ENCODE results near the gene PLOD1.

DNA sequence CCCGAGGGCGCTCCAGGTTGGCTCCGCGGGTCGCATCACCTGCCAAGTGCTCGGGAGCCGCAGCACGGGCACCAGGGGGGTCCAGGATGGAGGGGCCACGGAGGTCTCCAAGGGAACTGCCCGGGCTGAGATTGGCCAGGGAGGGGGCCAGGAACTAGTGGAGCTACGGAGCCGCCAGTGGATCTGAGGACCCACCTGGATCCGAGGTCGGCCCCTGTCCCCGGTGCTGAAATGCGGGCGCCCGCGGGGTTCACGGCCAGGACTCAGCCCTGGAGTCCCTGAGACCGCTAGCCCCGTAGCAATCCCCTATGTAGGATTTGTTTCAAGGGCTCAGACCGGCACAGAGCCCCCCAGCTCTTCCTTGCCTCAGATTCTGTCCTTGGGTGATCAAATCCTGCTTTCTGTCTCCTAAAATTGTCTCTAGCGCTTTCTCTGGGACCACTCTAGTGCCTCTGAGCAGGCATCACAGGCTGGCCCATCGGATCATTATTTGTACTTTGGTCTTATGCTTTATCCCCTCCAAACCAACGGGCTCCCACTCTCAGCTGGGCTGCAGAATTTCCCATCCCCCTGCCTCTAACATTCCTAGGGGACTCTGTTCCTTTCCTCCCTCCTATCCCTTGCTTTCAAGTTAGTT, 35.6 kb upstream of the PLOD1 start:
- TF ChIP-seq, protein P1, sequence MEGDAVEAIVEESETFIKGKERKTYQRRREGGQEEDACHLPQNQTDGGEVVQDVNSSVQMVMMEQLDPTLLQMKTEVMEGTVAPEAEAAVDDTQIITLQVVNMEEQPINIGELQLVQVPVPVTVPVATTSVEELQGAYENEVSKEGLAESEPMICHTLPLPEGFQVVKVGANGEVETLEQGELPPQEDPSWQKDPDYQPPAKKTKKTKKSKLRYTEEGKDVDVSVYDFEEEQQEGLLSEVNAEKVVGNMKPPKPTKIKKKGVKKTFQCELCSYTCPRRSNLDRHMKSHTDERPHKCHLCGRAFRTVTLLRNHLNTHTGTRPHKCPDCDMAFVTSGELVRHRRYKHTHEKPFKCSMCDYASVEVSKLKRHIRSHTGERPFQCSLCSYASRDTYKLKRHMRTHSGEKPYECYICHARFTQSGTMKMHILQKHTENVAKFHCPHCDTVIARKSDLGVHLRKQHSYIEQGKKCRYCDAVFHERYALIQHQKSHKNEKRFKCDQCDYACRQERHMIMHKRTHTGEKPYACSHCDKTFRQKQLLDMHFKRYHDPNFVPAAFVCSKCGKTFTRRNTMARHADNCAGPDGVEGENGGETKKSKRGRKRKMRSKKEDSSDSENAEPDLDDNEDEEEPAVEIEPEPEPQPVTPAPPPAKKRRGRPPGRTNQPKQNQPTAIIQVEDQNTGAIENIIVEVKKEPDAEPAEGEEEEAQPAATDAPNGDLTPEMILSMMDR (conservative IDR thresholded peaks at IDR 0.05; ENCODE audit: low read length), result no peak
- TF ChIP-seq EZH2phosphoT487 (IDR thresholded peaks at IDR 0.05; ENCODE audit: borderline replicate concordance), result no peak
